ENCODE data around the gene SIGLEC1.

DNA sequence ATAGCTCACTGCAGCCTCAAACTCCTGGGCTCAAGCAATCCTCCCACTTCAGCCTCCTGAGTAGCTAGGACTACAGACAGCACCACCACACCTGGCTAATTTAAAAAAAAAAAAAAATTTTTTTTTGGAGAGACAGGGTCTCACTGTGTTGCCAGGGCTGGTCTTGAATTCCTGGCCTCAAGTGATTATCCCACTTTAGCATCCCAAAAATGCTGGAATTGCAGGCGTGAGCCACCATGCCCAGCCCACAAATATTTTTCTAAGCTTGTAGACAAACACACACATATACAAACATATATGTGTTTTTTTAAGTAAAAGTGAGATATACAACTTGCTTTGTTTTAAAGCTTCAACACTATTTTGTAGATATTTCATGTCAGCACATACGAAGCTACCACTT, 30.9 kb upstream of the SIGLEC1 start:
- TF ChIP-seq ZNF274 (IDR thresholded peaks at IDR 0.05; ENCODE audit: low read depth, low read length) (no peak), EZH2 (IDR thresholded peaks at IDR 0.05) (no peak), RAD21 (IDR thresholded peaks at IDR 0.05; ENCODE audit: low read depth) (no peak)
- TF ChIP-seq, protein P1, sequence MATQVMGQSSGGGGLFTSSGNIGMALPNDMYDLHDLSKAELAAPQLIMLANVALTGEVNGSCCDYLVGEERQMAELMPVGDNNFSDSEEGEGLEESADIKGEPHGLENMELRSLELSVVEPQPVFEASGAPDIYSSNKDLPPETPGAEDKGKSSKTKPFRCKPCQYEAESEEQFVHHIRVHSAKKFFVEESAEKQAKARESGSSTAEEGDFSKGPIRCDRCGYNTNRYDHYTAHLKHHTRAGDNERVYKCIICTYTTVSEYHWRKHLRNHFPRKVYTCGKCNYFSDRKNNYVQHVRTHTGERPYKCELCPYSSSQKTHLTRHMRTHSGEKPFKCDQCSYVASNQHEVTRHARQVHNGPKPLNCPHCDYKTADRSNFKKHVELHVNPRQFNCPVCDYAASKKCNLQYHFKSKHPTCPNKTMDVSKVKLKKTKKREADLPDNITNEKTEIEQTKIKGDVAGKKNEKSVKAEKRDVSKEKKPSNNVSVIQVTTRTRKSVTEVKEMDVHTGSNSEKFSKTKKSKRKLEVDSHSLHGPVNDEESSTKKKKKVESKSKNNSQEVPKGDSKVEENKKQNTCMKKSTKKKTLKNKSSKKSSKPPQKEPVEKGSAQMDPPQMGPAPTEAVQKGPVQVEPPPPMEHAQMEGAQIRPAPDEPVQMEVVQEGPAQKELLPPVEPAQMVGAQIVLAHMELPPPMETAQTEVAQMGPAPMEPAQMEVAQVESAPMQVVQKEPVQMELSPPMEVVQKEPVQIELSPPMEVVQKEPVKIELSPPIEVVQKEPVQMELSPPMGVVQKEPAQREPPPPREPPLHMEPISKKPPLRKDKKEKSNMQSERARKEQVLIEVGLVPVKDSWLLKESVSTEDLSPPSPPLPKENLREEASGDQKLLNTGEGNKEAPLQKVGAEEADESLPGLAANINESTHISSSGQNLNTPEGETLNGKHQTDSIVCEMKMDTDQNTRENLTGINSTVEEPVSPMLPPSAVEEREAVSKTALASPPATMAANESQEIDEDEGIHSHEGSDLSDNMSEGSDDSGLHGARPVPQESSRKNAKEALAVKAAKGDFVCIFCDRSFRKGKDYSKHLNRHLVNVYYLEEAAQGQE (IDR thresholded peaks at IDR 0.05; ENCODE audit: low read depth) = no peak
- TF ChIP-seq, protein P2, sequence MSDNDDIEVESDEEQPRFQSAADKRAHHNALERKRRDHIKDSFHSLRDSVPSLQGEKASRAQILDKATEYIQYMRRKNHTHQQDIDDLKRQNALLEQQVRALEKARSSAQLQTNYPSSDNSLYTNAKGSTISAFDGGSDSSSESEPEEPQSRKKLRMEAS (IDR thresholded peaks at IDR 0.05) = no peak
- TF ChIP-seq, protein P3, sequence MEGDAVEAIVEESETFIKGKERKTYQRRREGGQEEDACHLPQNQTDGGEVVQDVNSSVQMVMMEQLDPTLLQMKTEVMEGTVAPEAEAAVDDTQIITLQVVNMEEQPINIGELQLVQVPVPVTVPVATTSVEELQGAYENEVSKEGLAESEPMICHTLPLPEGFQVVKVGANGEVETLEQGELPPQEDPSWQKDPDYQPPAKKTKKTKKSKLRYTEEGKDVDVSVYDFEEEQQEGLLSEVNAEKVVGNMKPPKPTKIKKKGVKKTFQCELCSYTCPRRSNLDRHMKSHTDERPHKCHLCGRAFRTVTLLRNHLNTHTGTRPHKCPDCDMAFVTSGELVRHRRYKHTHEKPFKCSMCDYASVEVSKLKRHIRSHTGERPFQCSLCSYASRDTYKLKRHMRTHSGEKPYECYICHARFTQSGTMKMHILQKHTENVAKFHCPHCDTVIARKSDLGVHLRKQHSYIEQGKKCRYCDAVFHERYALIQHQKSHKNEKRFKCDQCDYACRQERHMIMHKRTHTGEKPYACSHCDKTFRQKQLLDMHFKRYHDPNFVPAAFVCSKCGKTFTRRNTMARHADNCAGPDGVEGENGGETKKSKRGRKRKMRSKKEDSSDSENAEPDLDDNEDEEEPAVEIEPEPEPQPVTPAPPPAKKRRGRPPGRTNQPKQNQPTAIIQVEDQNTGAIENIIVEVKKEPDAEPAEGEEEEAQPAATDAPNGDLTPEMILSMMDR (IDR thresholded peaks at IDR 0.05 in 2 of 3, conservative IDR thresholded peaks at IDR 0.05 in 1 of 3; ENCODE audit: borderline replicate concordance in 1 of 3, insufficient read depth in 1 of 3, low read depth in 2 of 3, low read length in 2 of 3) = no peak
